HEK293T (cell line): Measurements from ENCODE around the gene ITSN1.

Experiments used
- BHLHE40 ChIP-seq: fragments of 450-650 bp; IDR thresholded peaks from 2 replicates; pipeline ENCODE4 v1.6.1; 2016; ENCODE audit warnings: mild to moderate bottlenecking, moderate library complexity, borderline replicate concordance
- CTBP1 ChIP-seq: fragments of 450-650 bp; IDR thresholded peaks from 2 replicates; pipeline ENCODE4 v1.6.1; 2016; ENCODE audit warnings: borderline replicate concordance
- ELF4 ChIP-seq: fragments of 450-650 bp; IDR thresholded peaks from 2 replicates; pipeline ENCODE4 v1.6.1; 2017; ENCODE audit warnings: antibody characterized with exemption
- FOXA1 ChIP-seq: fragments of 450-650 bp; IDR thresholded peaks from 2 replicates; pipeline ENCODE4 v1.6.1; 2016; ENCODE audit warnings: mild to moderate bottlenecking
- FOXK2 ChIP-seq: fragments of 450-650 bp; IDR thresholded peaks from 2 replicates; pipeline ENCODE4 v1.6.1; 2016; ENCODE audit warnings: mild to moderate bottlenecking
- FOXM1 ChIP-seq: fragments of 450-650 bp; IDR thresholded peaks from 2 replicates; pipeline ENCODE4 v1.6.1; 2017; ENCODE audit warnings: mild to moderate bottlenecking, borderline replicate concordance
- HDGF ChIP-seq: fragments of 450-650 bp; IDR thresholded peaks from 2 replicates; pipeline ENCODE4 v1.6.1; 2017; ENCODE audit warnings: antibody characterized with exemption, borderline replicate concordance
- L3MBTL2 ChIP-seq: fragments of 450-650 bp; conservative IDR thresholded peaks from 2 replicates; pipeline ENCODE4 v1.6.1; 2016; ENCODE audit warnings: mild to moderate bottlenecking
- NFRKB ChIP-seq: fragments of 450-650 bp; IDR thresholded peaks from 2 replicates; pipeline ENCODE4 v1.6.1; 2016; ENCODE audit warnings: mild to moderate bottlenecking, moderate library complexity
- PKNOX1 ChIP-seq: fragments of 450-650 bp; IDR thresholded peaks from 2 replicates; pipeline ENCODE4 v1.6.1; 2016
- SP1 ChIP-seq: fragments of 450-650 bp; IDR thresholded peaks from 2 replicates; pipeline ENCODE4 v1.6.1; 2017
- SUZ12 ChIP-seq: fragments of 450-650 bp; IDR thresholded peaks from 2 replicates; pipeline ENCODE4 v1.6.1; 2016; ENCODE audit warnings: mild to moderate bottlenecking
- TARDBP ChIP-seq: fragments of 450-650 bp; IDR thresholded peaks from 2 replicates; pipeline ENCODE4 v1.6.1; 2016
- ZNF384 ChIP-seq: fragments of 450-650 bp; IDR thresholded peaks from 2 replicates; pipeline ENCODE4 v1.6.1; 2016

GRCh38 chr21:33690874-33691273 is 48.6 kb downstream of the ITSN1 start:
- TF ChIP-seq BHLHE40: no peak
- TF ChIP-seq FOXA1: no peak
- no peak for TF ChIP-seq FOXM1
- TF ChIP-seq HDGF: no peak
- no peak for TF ChIP-seq PKNOX1
- TF ChIP-seq FOXK2: no peak
- no peak for TF ChIP-seq SP1
- no peak for TF ChIP-seq SUZ12
- TF ChIP-seq CTBP1: no peak
- no peak for TF ChIP-seq L3MBTL2
- no peak for TF ChIP-seq ELF4
- no peak for TF ChIP-seq TARDBP
- TF ChIP-seq NFRKB: no peak
- no peak for TF ChIP-seq ZNF384
